Esophagus muscularis mucosa (tissue), 4 donors: Measurements from ENCODE around the gene COL7A1. TPM values are rescaled to one million over a fixed set of nuclear protein-coding genes. Genes with fewer than 3 reads are reported as not detected.

Experiments
- DNase-seq: peaks from one replicate; pipeline ENCODE4 v3.0.0-alpha.2; 2017; ENCODE audit errors: extremely low spot score
- H3K27ac ChIP-seq, 4 donors: fragments of 200-600 bp; sonication (generic); replicated peaks in 1 of 4; 1 replicate in 3 of 4; 2 replicates in 1 of 4; pipeline ENCODE4 v1.5.1; 2016 to 2019; ENCODE audit warnings: mild to moderate bottlenecking in 1 of 4
- H3K27me3 ChIP-seq, 4 donors: fragments of 200-600 bp; sonication (generic); one replicate each; pipeline versions ENCODE4 v1.5.1 to v1.6.0; 2016 to 2019
- H3K36me3 ChIP-seq, 4 donors: fragments of 200-600 bp; sonication (generic); one replicate each; pipeline ENCODE4 v1.5.1; 2016 to 2019
- H3K4me1 ChIP-seq, 4 donors: fragments of 200-600 bp; sonication (generic); one replicate each; pipeline ENCODE4 v1.5.1; 2016 to 2019
- H3K4me3 ChIP-seq, 4 donors: fragments of 200-600 bp; sonication (generic); 1 replicate in 2 of 4; 2 replicates in 2 of 4; pipeline ENCODE4 v1.5.1; 2016 to 2019; ENCODE audit warnings: mild to moderate bottlenecking in 4 of 4, moderate library complexity in 1 of 4
- H3K9me3 ChIP-seq, 4 donors: fragments of 200-600 bp; sonication (generic); 1 replicate in 3 of 4; 2 replicates in 1 of 4; pipeline ENCODE4 v1.5.1; 2016 to 2019
- EP300 ChIP-seq: sonication (generic); formaldehyde crosslinking; IDR thresholded peaks from one replicate; pipeline ENCODE4 v1.6.1; 2017; ENCODE audit warnings: antibody characterized with exemption
- POLR2A ChIP-seq: fragments of 450-650 bp; IDR thresholded peaks from one replicate; pipeline ENCODE4 v1.6.1; 2017; ENCODE audit warnings: antibody characterized with exemption, moderate library complexity, mild to moderate bottlenecking, low read depth
- POLR2AphosphoS5 ChIP-seq, 2 donors: sonication (generic); formaldehyde crosslinking; IDR thresholded peaks; one replicate each; pipeline ENCODE4 v1.6.1; 2017; ENCODE audit warnings: antibody characterized with exemption in 2 of 2
- WGBS: methylation state at CpG from one replicate; pipeline ENCODE4 v1.1.5; 2018; 5-methylcytosine and 5-hydroxymethylcytosine counted together
- intact Hi-C: fragments of 100-400 bp; cut with DNase I; formaldehyde crosslinking; loops from one replicate; pipeline ENCODE4 v1.15.1; 2023
- total RNA-seq, 4 donors: library from RNA; depleted of rRNA; stranded (reverse); fragments of >200 nt; gene quantifications; one replicate each; pipeline versions ENCODE4 v1.1.0 to v1.2.1, GENCODE V29; 2016
- TF ChIP-seq, protein P1 (sequence below), 3 experiments: fragments of 200-600 bp in 2 of 3; fragments of 450-650 bp in 1 of 3; sonication (generic) in 2 of 3; IDR thresholded peaks; one replicate each; pipeline ENCODE4 v1.5.1; 2017 to 2019; ENCODE audit warnings: antibody characterized with exemption in 3 of 3, mild to moderate bottlenecking in 2 of 3, moderate library complexity in 1 of 3

The COL7A1 gene
- total RNA-seq, 4 donors from 2014 or later = 1.2 to 2.9 (median 2.1) TPM

DNA sequence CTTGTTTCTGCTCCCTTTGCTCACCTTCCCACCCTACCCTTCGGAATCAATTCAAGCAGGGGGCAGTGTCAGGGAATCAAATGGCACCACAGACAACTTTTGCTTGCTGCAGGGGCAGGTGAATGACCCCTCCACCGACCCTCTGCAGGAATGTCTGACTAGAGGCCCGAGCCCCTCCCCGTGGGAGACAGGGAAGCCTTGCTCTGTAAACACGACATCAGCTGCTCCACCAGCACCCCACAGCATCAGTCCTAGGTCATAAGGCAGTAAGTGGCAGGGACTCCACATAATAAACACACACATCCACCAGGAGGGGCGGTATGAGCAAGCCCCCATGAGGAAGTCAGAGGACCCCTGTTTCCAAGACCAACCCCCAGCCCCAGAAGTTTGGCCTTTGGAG is 42.2 kb upstream of the COL7A1 start:
- intact Hi-C loops = no loop called here
- TF ChIP-seq, protein P1, sequence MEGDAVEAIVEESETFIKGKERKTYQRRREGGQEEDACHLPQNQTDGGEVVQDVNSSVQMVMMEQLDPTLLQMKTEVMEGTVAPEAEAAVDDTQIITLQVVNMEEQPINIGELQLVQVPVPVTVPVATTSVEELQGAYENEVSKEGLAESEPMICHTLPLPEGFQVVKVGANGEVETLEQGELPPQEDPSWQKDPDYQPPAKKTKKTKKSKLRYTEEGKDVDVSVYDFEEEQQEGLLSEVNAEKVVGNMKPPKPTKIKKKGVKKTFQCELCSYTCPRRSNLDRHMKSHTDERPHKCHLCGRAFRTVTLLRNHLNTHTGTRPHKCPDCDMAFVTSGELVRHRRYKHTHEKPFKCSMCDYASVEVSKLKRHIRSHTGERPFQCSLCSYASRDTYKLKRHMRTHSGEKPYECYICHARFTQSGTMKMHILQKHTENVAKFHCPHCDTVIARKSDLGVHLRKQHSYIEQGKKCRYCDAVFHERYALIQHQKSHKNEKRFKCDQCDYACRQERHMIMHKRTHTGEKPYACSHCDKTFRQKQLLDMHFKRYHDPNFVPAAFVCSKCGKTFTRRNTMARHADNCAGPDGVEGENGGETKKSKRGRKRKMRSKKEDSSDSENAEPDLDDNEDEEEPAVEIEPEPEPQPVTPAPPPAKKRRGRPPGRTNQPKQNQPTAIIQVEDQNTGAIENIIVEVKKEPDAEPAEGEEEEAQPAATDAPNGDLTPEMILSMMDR (IDR thresholded peaks at IDR 0.05) = no peak
- TF ChIP-seq EP300 = no peak
- TF ChIP-seq POLR2AphosphoS5 (IDR thresholded peaks at IDR 0.05) = no peak
- TF ChIP-seq POLR2A = no peak

DNA sequence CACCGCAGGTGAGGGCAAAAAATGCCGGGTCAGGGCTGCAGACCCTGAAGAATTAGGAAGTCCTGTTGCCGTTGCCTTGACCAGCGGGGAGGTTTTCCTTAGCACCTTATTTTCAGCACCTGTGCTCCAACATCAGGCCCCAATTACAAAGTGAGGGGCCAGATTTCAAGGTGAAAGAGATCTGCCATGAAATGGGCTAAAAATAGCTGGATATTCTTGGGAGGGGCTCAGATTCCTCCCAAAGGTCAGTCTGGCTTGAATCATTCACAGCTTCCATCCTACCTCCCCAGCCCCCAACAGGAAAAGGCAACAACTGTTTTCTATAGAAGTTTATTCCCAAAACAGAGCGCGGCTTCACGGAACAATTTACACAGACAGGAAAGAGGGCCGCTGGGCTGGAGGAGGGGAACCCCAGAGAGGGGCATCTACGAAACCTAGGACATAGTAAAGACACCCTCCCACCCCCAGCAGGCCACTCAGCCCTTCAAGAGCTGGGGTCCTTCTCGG is 41.1 kb upstream of the COL7A1 start:
- 41% methylated on average over 10 of the region's 10 CpGs for WGBS
- Histone ChIP-seq H3K27me3 (no peaks in the 10 kb centered on the region), H3K27ac (peak overlapping the region; percentile 76 to 89 (median 86)), H3K9me3 (no peaks in the 10 kb centered on the region), H3K36me3 (peaks cover 4 to 24% (median 22%) of the 10 kb centered on the region in 4 donors), H3K4me3 (peak overlapping the region; percentile 80 to 99 (median 90)), H3K4me1 (peaks cover 22 to 30% (median 25%) of the 10 kb centered on the region in 4 donors)
- no peak for DNase-seq
- intact Hi-C loops = no loop called here
- TF ChIP-seq EP300 (no peak), POLR2A (no peak), POLR2AphosphoS5 (IDR thresholded peaks at IDR 0.05) (no peak)
- TF ChIP-seq, protein P1 (IDR thresholded peaks at IDR 0.05) = no peak

More for the DNA sequence above, 42.2 kb upstream of the COL7A1 start:
- no peaks in the 10 kb centered on the region for H3K9me3 ChIP-seq
- H3K36me3 ChIP-seq = peaks cover 4 to 14% (median 11%) of the 10 kb centered on the region in 4 donors
- H3K27ac ChIP-seq = no peak overlapping the region
- 73% methylated on average over 5 of the region's 6 CpGs for WGBS
- H3K27me3 ChIP-seq = no peaks in the 10 kb centered on the region
- H3K4me3 ChIP-seq = no peak overlapping the region
- H3K4me1 ChIP-seq = peaks cover 22 to 30% (median 25%) of the 10 kb centered on the region in 4 donors
- no peak for DNase-seq

DNA sequence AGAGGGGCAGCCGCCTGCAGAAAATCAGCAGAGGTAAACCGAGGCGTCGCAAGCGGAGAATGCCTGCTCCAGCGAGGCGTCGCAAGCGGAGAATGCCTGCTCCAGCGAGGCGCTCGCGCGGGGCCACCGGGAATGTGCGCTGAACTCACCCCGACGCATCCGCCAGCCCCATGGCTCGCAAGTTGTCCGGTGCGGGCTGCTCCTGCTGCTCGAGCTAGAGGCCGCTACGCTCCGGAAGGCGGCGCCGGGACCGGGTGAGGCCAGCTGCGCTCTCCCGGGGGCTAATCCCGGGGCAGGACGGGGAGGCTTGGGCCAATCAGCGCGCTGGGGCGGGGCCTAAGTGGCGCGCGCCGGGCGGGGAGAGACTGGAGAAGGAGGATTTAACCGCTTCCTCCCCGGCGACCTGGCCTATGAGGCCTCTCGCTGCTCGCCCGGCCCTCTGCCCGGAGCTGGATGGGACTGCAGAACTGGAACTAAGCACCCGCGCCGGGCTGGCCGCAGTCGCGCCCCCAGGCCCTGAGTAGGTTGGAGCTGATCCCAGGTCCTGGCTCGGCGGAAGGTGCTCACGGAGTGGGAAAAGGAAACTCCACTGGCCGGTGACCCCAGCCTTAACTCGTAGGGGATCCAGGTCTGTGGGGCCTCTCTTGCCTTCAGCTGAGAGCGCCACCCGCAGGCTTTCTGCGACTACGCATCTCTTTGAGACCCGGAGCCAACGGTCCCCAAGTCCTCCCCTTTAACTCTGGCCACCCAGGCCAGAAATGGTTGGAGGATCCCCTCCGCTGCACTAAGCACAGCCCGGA is 40.3 kb upstream of the COL7A1 start, which contains the start of gene SLC26A6:
TSS of gene SLC26A6 (minus strand) at position 240 of the 800 bp plus-strand sequence. CDS start at position 172, 68 bp downstream.
- peaks cover 4 to 31% (median 30%) of the 10 kb centered on the region in 4 donors for H3K36me3 ChIP-seq
- TF ChIP-seq, protein P1 (IDR thresholded peaks at IDR 0.05) = peak; percentile 43 to 49 (median 47)
- no peak for TF ChIP-seq POLR2A
- peak; percentile 85 to 87 for TF ChIP-seq POLR2AphosphoS5 (IDR thresholded peaks at IDR 0.05)
- peaks cover 22 to 30% (median 25%) of the 10 kb centered on the region in 4 donors for H3K4me1 ChIP-seq
- WGBS = 0% methylated on average over 13 of the region's 68 CpGs
- peak; percentile 99 for DNase-seq
- H3K27ac ChIP-seq = peak within 1 kb of the TSS; percentile 76 to 89 (median 86)
- H3K27me3 ChIP-seq = no peaks in the 10 kb centered on the region
- H3K4me3 ChIP-seq = peak within 1 kb of the TSS; percentile 80 to 99 (median 90)
- intact Hi-C loops = loop anchor here (1.0 kb wide), 1 partner anchor 21 kb away; no protein-coding TSS in a partner anchor
- no peaks in the 10 kb centered on the region for H3K9me3 ChIP-seq

DNA sequence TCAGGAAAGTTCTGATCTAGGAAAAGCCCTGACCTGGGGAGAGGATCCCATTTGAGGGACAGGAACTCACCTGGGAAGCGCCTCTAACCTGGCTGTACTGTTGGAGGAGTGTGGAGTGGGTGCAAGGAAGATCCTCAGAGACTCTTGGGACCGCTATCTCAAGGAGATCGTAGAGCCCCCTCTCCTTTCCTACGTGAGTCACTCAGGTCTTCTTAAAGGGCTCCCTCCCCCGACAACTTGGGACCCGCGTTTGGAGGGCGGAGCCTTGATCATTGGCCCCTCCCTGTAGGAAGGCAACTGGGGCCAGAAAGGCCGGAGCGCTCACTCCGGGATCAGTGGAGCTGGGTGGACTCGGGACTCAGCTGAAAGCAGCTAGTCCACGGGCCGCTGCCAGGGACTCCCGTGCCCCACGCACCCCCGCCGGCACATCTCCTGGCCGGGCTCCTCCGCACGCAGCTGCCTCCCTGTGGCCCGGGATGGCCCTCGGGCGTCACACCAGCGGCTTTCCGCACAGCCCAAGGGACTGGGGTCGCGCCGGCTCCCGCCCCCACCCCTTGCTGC is 39.6 kb upstream of the COL7A1 start:
- Histone ChIP-seq H3K27me3 (no peaks in the 10 kb centered on the region), H3K9me3 (no peaks in the 10 kb centered on the region), H3K4me1 (peaks cover 22 to 30% (median 25%) of the 10 kb centered on the region in 4 donors), H3K27ac (peak overlapping the region; percentile 76 to 89 (median 86)), H3K36me3 (peaks cover 4 to 38% (median 37%) of the 10 kb centered on the region in 4 donors), H3K4me3 (peak overlapping the region; percentile 80 to 99 (median 90))
- intact Hi-C loops = loop anchor here (1.0 kb wide), 1 partner anchor 22 kb away; no protein-coding TSS in a partner anchor
- no CpG with 5 or more reads among the region's 30 CpGs for WGBS
- TF ChIP-seq POLR2A = no peak
- TF ChIP-seq, protein P1 (IDR thresholded peaks at IDR 0.05) = no peak
- TF ChIP-seq EP300 = no peak
- TF ChIP-seq POLR2AphosphoS5 (IDR thresholded peaks at IDR 0.05) = no peak
- DNase-seq = no peak
